Fibroblast of lung (primary cell): ENCODE results near the gene RPL7A. TPM values are rescaled to one million over a fixed set of nuclear protein-coding genes. Genes with fewer than 3 reads are reported as not detected.

Experiments used
- DNase-seq, 2 donors: peaks; one replicate each; pipeline versions ENCODE4 v3.0.0 to v3.0.0-alpha.2; 2010; ENCODE audit warnings: low read depth in 2 of 2
- H2AFZ ChIP-seq: 2 replicates; pipeline ENCODE4 v1.5.1; 2012; ENCODE audit warnings: low read length, control low read depth, inconsistent platforms
- H3K27ac ChIP-seq: 2 replicates; pipeline ENCODE4 v1.5.1; 2011; ENCODE audit warnings: low read length, control low read depth; ENCODE audit not compliant: insufficient read depth
- H3K27me3 ChIP-seq: 2 replicates; pipeline ENCODE4 v1.5.1; 2011; ENCODE audit warnings: mild to moderate bottlenecking, low read length; ENCODE audit not compliant: control insufficient read depth, insufficient read depth
- H3K36me3 ChIP-seq: 2 replicates; pipeline ENCODE4 v1.5.1; 2011; ENCODE audit warnings: low read length; ENCODE audit not compliant: control insufficient read depth, insufficient read depth
- H3K4me1 ChIP-seq: 2 replicates; pipeline ENCODE4 v1.5.1; 2011; ENCODE audit warnings: low read length; ENCODE audit not compliant: control insufficient read depth, insufficient read depth; ENCODE audit errors: extremely low read depth
- H3K4me2 ChIP-seq: 2 replicates; pipeline ENCODE4 v1.5.1; 2011; ENCODE audit warnings: low read length, control low read depth; ENCODE audit not compliant: insufficient read depth; ENCODE audit errors: extremely low read depth
- H3K4me3 ChIP-seq, 4 experiments: fragments of 200-600 bp in 1 of 4; sonication (generic) in 1 of 4; replicated peaks in 1 of 4; 2 replicates each; pipeline ENCODE4 v1.5.1; 2011 to 2016; ENCODE audit warnings: low read length in 4 of 4, low read depth in 3 of 4, mild to moderate bottlenecking in 3 of 4, control low read depth in 2 of 4, inconsistent platforms in 1 of 4, mixed read lengths in 1 of 4; ENCODE audit not compliant: insufficient read depth in 1 of 4; ENCODE audit errors: control extremely low read depth in 1 of 4
- H3K79me2 ChIP-seq: 2 replicates; pipeline ENCODE4 v1.5.1; 2012; ENCODE audit warnings: mild to moderate bottlenecking, low read length, inconsistent platforms; ENCODE audit not compliant: control insufficient read depth, insufficient read depth
- H3K9ac ChIP-seq: 2 replicates; pipeline ENCODE4 v1.5.1; 2011; ENCODE audit warnings: mild to moderate bottlenecking, low read length, control low read depth; ENCODE audit not compliant: insufficient read depth
- H3K9me3 ChIP-seq: 2 replicates; pipeline ENCODE4 v1.5.1; 2012; ENCODE audit warnings: low read depth, low read length; ENCODE audit not compliant: control insufficient read depth, insufficient read depth
- H4K20me1 ChIP-seq: 2 replicates; pipeline ENCODE4 v1.5.1; 2011; ENCODE audit warnings: low read length; ENCODE audit not compliant: control insufficient read depth, insufficient read depth; ENCODE audit errors: extremely low read depth
- CTCF ChIP-seq, 2 donors: IDR thresholded peaks in 1 of 2; conservative IDR thresholded peaks in 1 of 2; 1 replicate in 1 of 2; 2 replicates in 1 of 2; pipeline ENCODE4 v1.5.1; 2011 to 2012; ENCODE audit warnings: low read length in 2 of 2, control low read depth in 1 of 2, inconsistent platforms in 1 of 2, low read depth in 1 of 2, mild to moderate bottlenecking in 1 of 2
- EZH2 ChIP-seq: IDR thresholded peaks from 2 replicates; pipeline ENCODE4 v1.5.1; 2012; ENCODE audit warnings: low read length, control low read depth, mild to moderate bottlenecking; ENCODE audit errors: missing control alignments
- polyA plus RNA-seq, 2 donors: library from polyadenylated mRNA; depleted of rRNA in 1 of 2; stranded (reverse) in 1 of 2; unstranded in 1 of 2; fragments of >200 nt; gene quantifications; 2 replicates each; pipeline ENCODE4 v1.2.1, GENCODE V29; 2011 to 2012; ENCODE audit warnings: missing spikeins in 1 of 2
- total RNA-seq: library from RNA; depleted of rRNA; stranded (reverse); fragments of >200 nt; gene quantifications from 2 replicates; pipeline ENCODE4 v1.2.1, GENCODE V29; 2014

Gene RPL7A
- total and polyA plus RNA-seq, 2 donors (not counting 1 experiment from before 2014, with no cell fraction given) = 1,820 to 2,991 TPM

- Histone ChIP-seq H3K36me3 (peaks cover 33% of the 10 kb centered on the region), H3K4me3 (no peak overlapping the region), H3K79me2 (peaks cover 13% of the 10 kb centered on the region), H3K9ac (no peak overlapping the region), H3K27me3 (no peaks in the 10 kb centered on the region), H4K20me1 (no peaks in the 10 kb centered on the region), H3K4me2 (no peak overlapping the region), H3K27ac (no peak overlapping the region), H3K9me3 (no peaks in the 10 kb centered on the region), H3K4me1 (peaks cover 5% of the 10 kb centered on the region), H2AFZ (no peak overlapping the region)
- TF ChIP-seq EZH2 (no peak), CTCF (conservative IDR thresholded peaks at IDR 0.05 in 1 of 2, IDR thresholded peaks at IDR 0.05 in 1 of 2; ENCODE audit: low read depth in 1 of 2, low read length in 2 of 2) (no peak)
- no peak for DNase-seq
Measured at GRCh38 chr9:133341369-133342068, 6.5 kb upstream of the RPL7A start.

GRCh38 chr9:133342069-133342406 lies 6.0 kb upstream of the RPL7A start:
- TF ChIP-seq EZH2 = no peak
- TF ChIP-seq CTCF (conservative IDR thresholded peaks at IDR 0.05 in 1 of 2, IDR thresholded peaks at IDR 0.05 in 1 of 2; ENCODE audit: low read depth in 1 of 2, low read length in 2 of 2) = peak in 1 of 2 donors; percentile 26

GRCh38 chr9:133342570-133342969 lies 5.4 kb upstream of the RPL7A start:
- no peaks in the 10 kb centered on the region for H4K20me1 ChIP-seq
- peaks cover 6% of the 10 kb centered on the region for H3K4me1 ChIP-seq
- DNase-seq = no peak
- H3K4me3 ChIP-seq = no peak overlapping the region
- no peak overlapping the region for H3K9ac ChIP-seq
- H3K27me3 ChIP-seq = no peaks in the 10 kb centered on the region
- no peaks in the 10 kb centered on the region for H3K9me3 ChIP-seq
- H3K79me2 ChIP-seq = peaks cover 18% of the 10 kb centered on the region
- no peak overlapping the region for H2AFZ ChIP-seq
- TF ChIP-seq CTCF (conservative IDR thresholded peaks at IDR 0.05 in 1 of 2, IDR thresholded peaks at IDR 0.05 in 1 of 2; ENCODE audit: low read depth in 1 of 2, low read length in 2 of 2) (peak in 1 of 2 donors; percentile 23), EZH2 (no peak)
- no peak overlapping the region for H3K27ac ChIP-seq
- H3K4me2 ChIP-seq = no peak overlapping the region
- H3K36me3 ChIP-seq = peaks cover 33% of the 10 kb centered on the region

More at GRCh38 chr9:133342069-133342406, 6.0 kb upstream of the RPL7A start:
- Histone ChIP-seq H3K9me3 (no peaks in the 10 kb centered on the region), H2AFZ (no peak overlapping the region), H3K79me2 (peaks cover 16% of the 10 kb centered on the region), H3K9ac (no peak overlapping the region), H3K36me3 (peaks cover 33% of the 10 kb centered on the region), H4K20me1 (no peaks in the 10 kb centered on the region), H3K4me1 (peaks cover 6% of the 10 kb centered on the region), H3K4me2 (no peak overlapping the region), H3K4me3 (no peak overlapping the region), H3K27me3 (no peaks in the 10 kb centered on the region), H3K27ac (no peak overlapping the region)
- no peak for DNase-seq
